NCI-H345 treated with DMSO at 0.1 percent for 48 hours (cell line): ENCODE data around the gene SYNDIG1.
"Not testable (repeated sequence)": the region's sequence is repeated elsewhere in the genome, so short reads cannot be mapped to it uniquely, and the experiment has no call there.

Experiments used
- DNase-seq: peaks from one replicate; lab custom pipeline; 2025; ENCODE audit not compliant: unreplicated experiment; lab: John Stamatoyannopoulos, UW

The SYNDIG1 gene

DNA sequence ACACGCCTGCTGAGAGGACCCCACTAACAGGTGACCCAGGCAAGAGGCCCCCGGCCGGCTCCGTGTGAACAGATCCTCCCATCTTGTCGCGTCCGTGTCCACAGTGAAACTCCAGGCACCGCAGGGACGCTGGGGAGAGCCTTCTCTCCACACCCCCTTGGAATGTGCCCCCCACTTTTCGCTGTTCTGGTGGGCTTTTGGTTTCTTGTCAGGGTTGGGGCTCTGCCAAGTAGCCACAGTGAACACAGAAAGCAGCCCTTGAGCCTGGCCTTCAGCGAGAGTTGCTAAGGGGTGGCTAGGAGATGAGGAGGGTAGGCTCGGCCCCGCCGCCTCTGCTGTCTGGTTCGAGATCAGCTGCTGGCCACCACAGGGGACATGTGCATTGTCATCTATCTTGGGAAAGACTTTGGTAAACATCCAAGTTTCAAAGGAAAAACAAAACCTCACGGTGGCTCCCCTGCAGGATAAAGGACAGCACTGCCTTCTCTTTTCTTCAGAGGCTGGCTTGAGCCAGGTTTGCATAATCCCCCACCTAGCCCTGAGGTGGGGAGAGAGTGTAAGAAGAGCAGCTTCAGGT lies 22.7 kb downstream of the SYNDIG1 start:
- no peak for DNase-seq

- DNase-seq = no peak
Observed at GRCh38 chr20:24492698-24493097, 23.3 kb downstream of the SYNDIG1 start.

- DNase-seq = no peak
Observed at GRCh38 chr20:24493181-24493580, 23.8 kb downstream of the SYNDIG1 start.

GRCh38 chr20:24493661-24494459 lies 24.4 kb downstream of the SYNDIG1 start:
- DNase-seq = no peak

DNA sequence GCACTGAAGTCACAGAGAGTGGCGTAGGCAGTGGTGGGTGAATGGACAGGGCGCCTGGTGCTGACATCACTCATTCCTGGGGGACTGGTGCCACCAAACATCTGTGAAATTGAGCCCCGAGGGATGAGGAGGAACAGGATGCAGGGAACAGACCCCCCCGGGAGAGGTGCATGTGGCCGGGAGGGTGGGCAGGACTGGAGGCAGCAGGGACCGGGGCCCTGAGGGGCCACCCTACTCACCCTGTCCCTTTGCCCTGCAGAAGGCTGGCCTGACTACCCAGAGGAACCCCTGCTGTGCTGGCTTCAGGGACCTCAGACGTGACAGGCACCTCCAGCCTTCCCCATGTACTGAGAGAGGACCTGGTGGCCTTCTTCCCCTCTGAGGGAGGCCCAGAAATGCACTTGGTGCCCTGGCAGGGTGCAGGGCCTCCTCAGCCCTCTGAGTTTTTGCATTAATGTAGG lies 25.1 kb downstream of the SYNDIG1 start:
- no peak for DNase-seq

DNA sequence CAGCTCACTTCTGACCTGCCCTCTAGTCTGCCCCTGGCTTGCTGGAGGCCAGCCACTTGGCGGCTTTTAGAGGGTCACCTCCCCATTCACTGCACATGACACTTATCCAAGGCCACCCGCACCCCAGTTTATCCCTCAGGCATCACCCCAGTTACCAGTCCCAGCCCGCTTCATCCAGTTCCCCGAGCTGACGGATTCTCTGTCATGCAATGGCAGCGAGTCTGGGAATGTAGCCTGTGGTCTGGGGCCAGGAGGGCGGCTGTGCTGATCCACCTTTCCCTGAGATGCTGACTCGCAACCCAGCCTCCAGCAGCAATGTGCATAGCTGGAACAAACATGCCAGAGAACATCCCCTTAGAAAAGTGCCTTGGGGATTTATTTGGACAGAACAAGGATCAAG lies 25.8 kb downstream of the SYNDIG1 start:
- DNase-seq = no peak

DNA sequence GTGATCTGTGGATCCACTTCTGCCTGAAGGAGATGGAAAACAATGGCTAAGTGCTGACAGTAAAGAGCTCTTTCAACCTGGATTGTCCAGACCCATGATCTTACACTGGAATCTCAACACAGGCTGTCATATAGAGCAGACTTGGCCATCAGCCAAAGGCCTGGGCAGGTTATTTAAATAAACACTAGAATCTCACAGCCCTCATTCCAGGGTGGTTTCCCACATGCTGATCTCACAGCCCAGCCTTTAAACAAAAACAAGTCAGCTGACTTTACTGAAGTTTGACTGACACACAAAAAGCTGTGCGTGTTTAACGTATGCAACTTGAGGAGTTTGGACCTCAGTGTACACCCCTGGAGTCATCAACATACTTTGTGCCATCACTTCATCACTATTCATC lies 28.4 kb downstream of the SYNDIG1 start:
- peak; percentile 95 for DNase-seq

GRCh38 chr20:24498641-24499040 lies 29.2 kb downstream of the SYNDIG1 start:
- no peak for DNase-seq

GRCh38 chr20:24499472-24499871 lies 30.0 kb downstream of the SYNDIG1 start:
- DNase-seq = no peak

DNA sequence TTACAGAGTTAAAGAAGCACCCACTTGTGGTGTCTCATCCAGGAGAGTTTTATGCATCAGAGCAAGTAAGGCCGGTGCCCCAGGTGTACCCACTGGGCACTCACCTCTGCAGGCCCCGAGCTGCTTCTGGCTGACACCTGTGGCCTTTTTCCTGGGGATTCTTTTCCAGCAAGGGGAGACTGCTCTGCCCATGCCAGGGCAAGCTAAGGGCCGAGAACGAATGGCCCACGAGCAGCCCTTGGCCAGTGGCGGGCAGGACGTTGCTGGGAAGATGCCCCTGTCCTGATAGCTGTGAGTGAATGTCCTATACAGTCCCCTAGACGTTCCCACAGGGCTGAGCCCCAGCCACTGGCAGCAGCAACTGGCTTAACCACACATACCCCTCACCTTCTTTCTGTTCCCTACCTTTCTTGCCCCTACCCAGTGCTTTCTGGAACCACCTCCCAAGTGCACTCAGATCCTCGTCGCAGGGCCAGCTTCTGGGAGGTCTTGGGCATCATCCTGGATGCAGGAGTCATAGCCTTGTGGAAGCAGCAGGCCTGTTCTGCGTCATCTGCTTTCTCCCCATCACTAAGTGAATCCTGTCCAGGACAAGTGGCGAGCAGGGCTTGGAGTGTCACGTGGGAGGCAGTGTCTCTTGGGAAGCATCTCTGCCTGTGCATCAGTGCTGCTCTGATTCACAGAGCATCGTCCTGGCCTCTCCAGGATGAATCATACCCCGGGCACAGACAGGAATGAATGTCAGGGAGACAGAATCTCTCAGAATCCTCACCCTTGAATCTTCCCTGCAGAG lies 32.5 kb downstream of the SYNDIG1 start:
- no peak for DNase-seq

DNA sequence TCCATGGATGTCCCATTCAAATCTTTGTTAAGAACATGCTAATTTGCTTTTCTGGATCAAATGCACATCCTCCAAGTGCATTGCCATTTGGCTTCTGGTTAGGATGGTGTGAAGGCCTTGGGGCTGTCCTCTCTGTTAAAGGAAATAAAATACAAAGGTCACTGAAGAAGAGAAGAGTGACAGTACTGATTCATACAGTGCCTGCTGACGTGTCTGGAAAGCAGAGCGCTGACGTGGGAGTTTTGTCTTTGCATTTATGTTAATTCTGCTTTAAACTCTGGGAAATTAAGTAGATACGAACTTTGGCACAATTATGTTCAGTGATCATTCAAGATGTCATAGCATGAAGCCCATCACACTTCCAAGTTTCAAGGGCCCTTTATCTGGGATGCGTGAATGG lies 33.2 kb downstream of the SYNDIG1 start:
- DNase-seq = no peak

- no peak for DNase-seq
Observed at GRCh38 chr20:24503352-24503931, 34.0 kb downstream of the SYNDIG1 start.

GRCh38 chr20:24504331-24505285 lies 35.2 kb downstream of the SYNDIG1 start:
- no peak for DNase-seq

DNA sequence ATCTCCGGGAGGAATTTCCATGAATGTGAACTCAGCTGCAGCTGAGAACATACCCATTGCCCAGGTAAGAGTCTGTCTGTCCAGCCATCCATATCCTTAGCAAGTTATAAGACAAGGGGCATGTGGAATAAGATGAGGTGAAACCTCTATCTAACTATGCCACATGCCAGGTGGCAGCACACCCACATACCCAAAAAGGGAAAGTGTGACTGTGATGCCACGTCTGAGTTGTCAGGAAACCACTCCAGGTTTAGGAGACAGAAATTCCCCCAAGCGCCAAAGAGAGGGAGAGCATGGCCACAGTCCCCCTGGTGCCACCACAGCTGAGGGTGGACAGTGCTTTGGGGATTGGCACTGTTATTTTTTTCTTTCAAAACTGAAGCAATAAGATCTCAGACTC lies 36.7 kb downstream of the SYNDIG1 start:
- DNase-seq = no peak

DNA sequence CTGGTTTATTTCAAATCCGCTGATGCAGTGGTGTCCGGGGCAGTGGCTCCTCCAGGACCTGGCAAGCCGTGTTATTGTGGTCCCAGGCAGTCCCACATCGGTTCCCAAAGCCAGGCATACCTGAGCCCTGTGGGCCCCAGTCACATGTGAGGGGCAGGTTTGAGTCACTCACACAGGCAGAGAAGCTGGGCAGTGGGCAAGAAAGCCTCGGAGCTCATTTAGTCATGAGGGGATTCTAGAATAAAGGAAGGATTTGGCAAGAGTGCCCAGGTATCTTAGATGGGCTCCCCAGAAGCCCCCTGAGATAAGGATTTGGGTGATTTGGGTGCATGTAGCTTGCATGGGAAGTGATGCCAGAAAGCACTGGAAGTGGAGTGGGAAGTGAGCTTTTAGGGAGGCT lies 37.3 kb downstream of the SYNDIG1 start:
- DNase-seq = no peak

DNA sequence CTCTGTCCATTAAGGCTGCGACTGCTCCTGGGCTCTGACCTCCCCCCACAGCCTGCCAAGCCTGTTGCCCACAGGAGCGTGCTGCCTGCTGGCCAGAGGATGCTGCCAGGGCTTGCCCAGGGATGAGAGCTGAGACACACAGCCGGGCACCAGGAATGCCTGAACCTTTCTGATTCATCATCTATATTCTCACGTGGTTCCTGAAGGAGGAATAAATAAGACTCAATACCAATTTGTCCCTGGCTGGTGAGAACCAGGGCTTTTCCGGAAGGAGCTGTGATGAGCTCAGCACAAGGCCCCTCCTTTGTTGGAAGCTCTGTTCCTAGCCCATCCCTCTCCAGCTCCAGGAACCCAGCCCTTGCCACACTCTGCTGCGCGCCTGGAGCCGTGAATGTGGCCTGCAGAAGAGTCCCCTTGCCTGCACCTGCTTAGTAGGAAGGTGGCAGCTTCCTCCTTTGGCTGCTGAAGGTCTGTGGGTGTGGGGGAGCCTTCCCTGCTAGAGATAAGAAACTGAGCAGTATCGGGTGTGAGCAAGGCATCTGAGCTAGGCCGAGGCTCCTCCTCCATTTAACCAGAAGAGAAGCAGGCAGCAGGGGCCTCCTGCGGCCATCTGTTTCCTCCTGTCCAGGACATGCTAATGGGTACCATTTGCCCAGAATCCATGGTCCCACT lies 37.9 kb downstream of the SYNDIG1 start:
- no peak for DNase-seq

DNA sequence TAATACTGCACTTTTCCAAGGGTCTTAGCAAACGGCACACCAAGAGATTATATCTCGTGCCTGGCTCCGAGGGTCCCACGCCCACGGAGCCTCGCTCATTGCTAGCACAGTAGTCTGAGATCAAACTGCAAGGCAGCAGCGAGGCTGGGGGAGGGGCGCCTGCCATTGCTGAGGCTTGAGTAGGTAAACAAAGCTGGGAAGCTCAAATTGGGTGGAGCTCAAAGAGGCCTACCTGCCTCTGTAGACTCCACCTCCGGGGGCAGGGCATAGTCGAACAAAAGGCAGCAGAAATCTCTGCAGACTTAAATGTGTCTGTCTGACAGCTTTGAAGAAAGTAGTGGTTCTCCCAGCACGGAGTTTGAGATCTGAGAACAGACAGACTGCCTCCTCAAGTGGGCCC lies 43.0 kb downstream of the SYNDIG1 start:
- not testable (repeated sequence) for DNase-seq

- no peak for DNase-seq
Observed at GRCh38 chr20:24518515-24518914, 49.1 kb downstream of the SYNDIG1 start.

DNA sequence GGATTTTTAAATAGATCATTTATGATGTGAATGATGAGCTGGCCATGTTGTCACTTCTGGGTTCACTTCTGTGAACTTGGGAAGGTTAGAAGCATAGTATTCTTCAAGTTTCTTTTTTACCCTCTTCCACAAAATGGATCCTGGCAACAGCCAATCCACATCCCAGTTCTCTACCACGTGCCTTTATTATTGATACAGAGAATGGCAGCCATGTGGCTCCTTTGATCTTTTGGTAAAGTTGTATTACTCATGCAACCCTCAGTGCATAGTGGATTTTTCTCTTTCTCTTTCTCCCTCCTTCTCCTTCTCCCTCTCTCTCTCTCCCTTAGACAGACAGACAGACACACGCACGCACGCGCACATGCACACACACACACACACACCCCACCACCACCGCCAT lies 50.0 kb downstream of the SYNDIG1 start:
- no peak for DNase-seq

- DNase-seq = no peak
Observed at GRCh38 chr20:24521032-24521431, 51.6 kb downstream of the SYNDIG1 start.
